Mucosa of descending colon (tissue), 3 donors: ENCODE data around the gene USP10. TPM values are rescaled to one million over a fixed set of nuclear protein-coding genes. Genes with fewer than 3 reads are reported as not detected.

Experiments used
- ATAC-seq: fragments of 200-7000 bp; cut with Tn5 transposase; one replicate; pipeline ENCODE4 v1.9.1; 2020; ENCODE audit warnings: mild to moderate bottlenecking, moderate library complexity
- DNase-seq, 3 donors: peaks; one replicate each; pipeline ENCODE4 v3.0.0-alpha.2; 2020
- H3K36me3 ChIP-seq: fragments of 200-600 bp; one replicate; pipeline ENCODE4 v1.8.0; 2021; ENCODE audit warnings: low read depth, mild to moderate bottlenecking
- H3K4me1 ChIP-seq: fragments of 200-600 bp; one replicate; pipeline ENCODE4 v1.8.0; 2021; ENCODE audit warnings: low read depth, mild to moderate bottlenecking
- H3K4me3 ChIP-seq: fragments of 200-600 bp; one replicate; pipeline ENCODE4 v1.8.0; 2021; ENCODE audit warnings: mild to moderate bottlenecking
- H3K9me3 ChIP-seq: fragments of 200-600 bp; one replicate; pipeline ENCODE4 v1.8.0; 2021; ENCODE audit warnings: mild to moderate bottlenecking
- CTCF ChIP-seq: fragments of 200-600 bp; IDR thresholded peaks from one replicate; pipeline ENCODE4 v1.8.0; 2022; ENCODE audit warnings: antibody characterized with exemption, mild to moderate bottlenecking
- intact Hi-C, 2 donors: fragments of 100-400 bp; cut with DNase I in 1 of 2; cut with micrococcal nuclease in 1 of 2; formaldehyde crosslinking; loops; one replicate each; pipeline versions ENCODE4 v1.11.0 to v1.11.1; 2022; cut with DNase I, micrococcal nuclease
- total RNA-seq, 3 donors: library from RNA; stranded (reverse); fragmentation: NEBNext Ultra II Directional in 2 of 3; extraction: Animal tissue kit (Norgen Biotek cat#: 25700) in 2 of 3; gene quantifications; one replicate each; pipeline versions ENCODE4 v1.2.1 to v1.2.4, GENCODE V29; 2021 to 2023
- donor health status: DM: no; HTN: no; CAD: no; lungs with moderate emphysema.
- donor health status: DM: no; HTN: no; CAD: no.
- donor health status: DM: no; HTN: yes; CAD: no.

USP10 gene
- total RNA-seq, 3 donors from 2014 or later = 65.1 to 76.9 (median 72.4) TPM

GRCh38 chr16:84763164-84763563 is 63.4 kb downstream of the USP10 start:
- H3K36me3 ChIP-seq = no peaks in the 10 kb centered on the region
- intact Hi-C loops = no loop called here
- ATAC-seq (no peak), DNase-seq (no peak)
- no peaks in the 10 kb centered on the region for H3K4me1 ChIP-seq
- H3K9me3 ChIP-seq = no peaks in the 10 kb centered on the region
- no peak overlapping the region for H3K4me3 ChIP-seq
- TF ChIP-seq CTCF = no peak

GRCh38 chr16:84763629-84764028 is 63.8 kb downstream of the USP10 start:
- H3K4me1 ChIP-seq = no peaks in the 10 kb centered on the region
- no peaks in the 10 kb centered on the region for H3K9me3 ChIP-seq
- no peak for TF ChIP-seq CTCF
- ATAC-seq (no peak), DNase-seq (no peak)
- no peak overlapping the region for H3K4me3 ChIP-seq
- H3K36me3 ChIP-seq = no peaks in the 10 kb centered on the region
- intact Hi-C loops = no loop called here

- peak; percentile 19 for ATAC-seq
- no peak overlapping the region for H3K4me3 ChIP-seq
- H3K36me3 ChIP-seq = no peaks in the 10 kb centered on the region
- no peak for TF ChIP-seq CTCF
- intact Hi-C loops = no loop called here
- H3K4me1 ChIP-seq = no peaks in the 10 kb centered on the region
- H3K9me3 ChIP-seq = no peaks in the 10 kb centered on the region
- DNase-seq = no peak
Measured at GRCh38 chr16:84764970-84765369, 65.2 kb downstream of the USP10 start.

- no peak for ATAC-seq
- intact Hi-C loops = no loop called here
- TF ChIP-seq CTCF = no peak
- Histone ChIP-seq H3K36me3 (no peaks in the 10 kb centered on the region), H3K4me1 (no peaks in the 10 kb centered on the region), H3K4me3 (no peak overlapping the region), H3K9me3 (no peaks in the 10 kb centered on the region)
- DNase-seq = no peak
Measured at GRCh38 chr16:84765616-84766580, 66.1 kb downstream of the USP10 start.

DNA sequence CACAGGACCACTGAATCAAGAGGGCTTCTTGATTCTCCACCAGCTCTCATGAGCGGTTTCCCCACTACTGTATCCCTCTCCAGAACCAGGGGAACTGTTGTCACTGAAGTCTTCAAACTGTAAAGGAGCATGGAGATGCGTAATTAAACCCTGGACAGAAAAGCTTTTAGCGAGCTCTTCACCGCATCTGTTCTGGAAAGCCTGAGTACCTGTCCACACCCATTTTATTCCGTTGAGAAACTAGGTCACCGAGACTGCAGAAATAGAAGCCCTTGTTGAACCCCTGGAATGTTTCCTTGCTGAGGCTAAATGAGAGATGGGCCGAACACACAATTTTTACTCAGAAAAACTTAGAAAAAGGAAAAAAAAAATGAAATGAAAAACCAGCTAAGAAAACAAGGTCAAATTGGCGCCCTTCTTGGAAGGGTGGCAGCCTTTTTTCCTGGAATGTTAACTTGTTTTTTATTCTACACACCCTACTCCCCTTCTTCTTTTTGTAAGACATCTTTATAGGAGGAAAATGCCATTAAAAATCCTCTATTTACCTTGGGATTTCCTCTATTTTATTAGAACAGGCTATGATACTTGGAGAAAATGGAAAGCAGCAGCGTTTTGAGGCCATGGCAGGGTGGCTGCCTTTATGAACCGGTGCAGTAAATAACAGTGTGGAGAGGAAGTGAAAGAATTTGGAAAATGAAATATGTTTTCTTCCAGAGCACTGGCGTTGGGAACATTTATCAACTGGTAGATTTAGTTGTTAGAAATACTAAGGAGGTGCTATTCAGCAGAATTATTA is 67.4 kb downstream of the USP10 start:
- H3K36me3 ChIP-seq = no peaks in the 10 kb centered on the region
- no peak for TF ChIP-seq CTCF
- no peak for ATAC-seq
- H3K4me1 ChIP-seq = no peaks in the 10 kb centered on the region
- DNase-seq = no peak
- intact Hi-C loops = no loop called here
- H3K9me3 ChIP-seq = no peaks in the 10 kb centered on the region
- H3K4me3 ChIP-seq = no peak overlapping the region
